HG02970 (cell line): Measurements from ENCODE around the gene MYO10.

Experiments
- ATAC-seq: cut with Tn5 transposase; IDR thresholded peaks from one replicate; pipeline ENCODE4 v1.9.1; 2021; ENCODE audit warnings: mild to moderate bottlenecking, moderate library complexity, moderate number of reproducible peaks; ENCODE audit not compliant: unreplicated experiment, low FRiP score

Gene MYO10

GRCh38 chr5:16918891-16919671 is 17.0 kb downstream of the MYO10 start:
- ATAC-seq: no peak

- no peak for ATAC-seq
Measured at GRCh38 chr5:16918156-16918555, 17.9 kb downstream of the MYO10 start.

GRCh38 chr5:16916262-16916878 is 19.7 kb downstream of the MYO10 start:
- ATAC-seq: no peak

GRCh38 chr5:16914584-16914983 is 21.5 kb downstream of the MYO10 start:
- no peak for ATAC-seq

GRCh38 chr5:16914108-16914435 is 22.0 kb downstream of the MYO10 start:
- ATAC-seq: no peak

- no peak for ATAC-seq
Measured at GRCh38 chr5:16913187-16914107, 22.6 kb downstream of the MYO10 start.

GRCh38 chr5:16912080-16912479 is 24.0 kb downstream of the MYO10 start:
- no peak for ATAC-seq

- no peak for ATAC-seq
Measured at GRCh38 chr5:16909464-16909863, 26.6 kb downstream of the MYO10 start.

- ATAC-seq: no peak
Measured at GRCh38 chr5:16907270-16907669, 28.8 kb downstream of the MYO10 start.

- no peak for ATAC-seq
Measured at GRCh38 chr5:16906255-16906654, 29.8 kb downstream of the MYO10 start.

- no peak for ATAC-seq
Measured at GRCh38 chr5:16903480-16904300, 32.4 kb downstream of the MYO10 start.

GRCh38 chr5:16902846-16903245 is 33.2 kb downstream of the MYO10 start:
- ATAC-seq: no peak

- no peak for ATAC-seq
Measured at GRCh38 chr5:16901021-16901644, 35.0 kb downstream of the MYO10 start.

- ATAC-seq: no peak
Measured at GRCh38 chr5:16899171-16899570, 36.9 kb downstream of the MYO10 start.

- no peak for ATAC-seq
Measured at GRCh38 chr5:16897800-16898199, 38.3 kb downstream of the MYO10 start.

GRCh38 chr5:16897284-16897704 is 38.8 kb downstream of the MYO10 start:
- no peak for ATAC-seq

GRCh38 chr5:16896767-16897166 is 39.3 kb downstream of the MYO10 start:
- ATAC-seq: no peak

GRCh38 chr5:16894236-16895057 is 41.6 kb downstream of the MYO10 start:
- ATAC-seq: no peak

GRCh38 chr5:16891033-16891432 is 45.1 kb downstream of the MYO10 start:
- ATAC-seq: no peak
